Spinal cord (tissue), 10 donors: ENCODE data around the gene AP4B1. TPM values are rescaled to one million over a fixed set of nuclear protein-coding genes. Genes with fewer than 3 reads are reported as not detected.
"Not testable (repeated sequence)": the region's sequence is repeated elsewhere in the genome, so short reads cannot be mapped to it uniquely, and the experiment has no call there.

Experiments used
- DNase-seq, 6 donors: peaks; one replicate each; pipeline versions ENCODE4 v3.0.0 to v3.0.0-alpha.2; 2013 to 2015; ENCODE audit warnings: low spot score in 6 of 6, low read depth in 4 of 6
- H3K27ac ChIP-seq: one replicate; pipeline ENCODE4 v1.5.1; 2013; ENCODE audit warnings: low read depth, low read length, control low read depth
- H3K27me3 ChIP-seq: one replicate; pipeline ENCODE4 v1.6.1; 2013; ENCODE audit warnings: low read length; ENCODE audit not compliant: control insufficient read depth, insufficient read depth
- H3K36me3 ChIP-seq: one replicate; pipeline ENCODE4 v1.6.1; 2013; ENCODE audit warnings: low read length; ENCODE audit not compliant: control insufficient read depth, insufficient read depth
- H3K4me1 ChIP-seq: one replicate; pipeline ENCODE4 v1.6.1; 2013; ENCODE audit warnings: low read length; ENCODE audit not compliant: control insufficient read depth, insufficient read depth
- H3K4me3 ChIP-seq: one replicate; pipeline ENCODE4 v1.5.1; 2013; ENCODE audit warnings: low read depth, low read length, control low read depth
- H3K9me3 ChIP-seq: one replicate; pipeline ENCODE4 v1.6.1; 2013; ENCODE audit warnings: low read length; ENCODE audit not compliant: control insufficient read depth, insufficient read depth
- WGBS: methylation state at CpG from one replicate; pipeline ENCODE4 v1.1.5; 2013; ENCODE audit warnings: missing lambda C conversion rate; ENCODE audit not compliant: insufficient coverage; 5-methylcytosine and 5-hydroxymethylcytosine counted together
- long read RNA-seq, 4 donors: transcript quantifications; one replicate each; lab custom pipeline, GENCODE V29; 2026
- polyA plus RNA-seq, 2 donors: library from polyadenylated mRNA; unstranded; fragments of 120-200 nt; gene quantifications; one replicate each; pipeline ENCODE4 v1.2.1, GENCODE V29; 2013; ENCODE audit not compliant: insufficient read length in 2 of 2
- total RNA-seq, 2 donors: library from RNA; depleted of rRNA in 1 of 2; stranded (reverse); fragments of 120-200 nt in 1 of 2; fragments of >200 nt in 1 of 2; gene quantifications; one replicate each; pipeline versions ENCODE4 v1.2.3 to v1.2.4, GENCODE V29; 2013 to 2014
- donor health status: healthy.

Gene AP4B1
- total RNA-seq (10 to 100 TPM; 26.0 to 30.3 TPM), polyA plus RNA-seq (10 to 100 TPM; 36.7 to 62.6 TPM)
- long read RNA-seq, donor 1, partial matches to known transcripts = 22 of 25 reads
- long read RNA-seq, donor 1, other reads (novel, unspliced or antisense) = 0 of 25 reads
- long read RNA-seq, donor 2, partial matches to known transcripts = 0 of 2 reads
- long read RNA-seq, donor 2, other reads (novel, unspliced or antisense) = 0 of 2 reads
- long read RNA-seq, donor 3, partial matches to known transcripts = 0 of 1 reads
- long read RNA-seq, donor 3, other reads (novel, unspliced or antisense) = 0 of 1 reads
- long read RNA-seq, donor 4, partial matches to known transcripts = 28 of 32 reads
- long read RNA-seq, donor 4, other reads (novel, unspliced or antisense) = 0 of 32 reads

DNA sequence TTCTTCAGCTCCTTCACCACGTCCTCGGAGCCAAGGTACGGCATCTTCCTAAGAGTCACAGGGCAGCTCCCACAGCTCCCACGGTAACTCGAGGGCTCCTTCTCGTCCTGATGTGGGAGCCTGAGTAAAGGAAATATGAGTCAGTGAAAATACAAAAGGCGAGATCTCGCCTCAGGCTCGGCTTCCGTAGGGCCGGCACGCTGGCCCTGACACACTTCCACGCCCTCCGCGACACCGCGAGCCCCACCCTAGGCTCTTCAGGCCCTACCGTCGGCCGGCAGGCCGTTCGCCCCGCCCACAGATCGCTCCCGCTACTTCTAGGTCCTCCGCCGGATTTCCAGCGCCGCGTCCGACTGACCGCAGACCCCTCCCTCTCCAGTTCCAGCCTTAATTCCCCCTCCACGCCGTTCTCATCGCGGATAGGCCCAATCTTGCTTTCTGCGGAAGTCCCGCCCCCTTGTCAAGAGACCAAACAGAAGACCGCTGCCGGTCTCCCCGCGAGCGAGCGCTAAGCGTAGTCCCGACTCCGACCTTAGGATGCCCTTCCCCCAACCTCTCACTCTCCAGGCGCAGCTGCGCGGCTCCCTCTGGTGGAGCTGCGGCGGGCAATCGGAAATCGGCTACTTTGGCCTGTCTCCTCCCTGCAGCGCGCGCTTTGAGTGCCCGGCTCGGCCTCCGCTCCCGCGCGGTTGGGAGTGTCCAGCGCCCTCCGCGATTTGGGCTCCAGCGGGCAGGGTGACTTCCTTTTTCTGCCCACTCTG is at the start of gene AP4B1, which contains the start of gene DCLRE1B:
Gene AP4B1 (minus strand): TSS at position 126 of the 761 bp plus-strand sequence. CDS start 82 bp downstream, at position 44.
Gene DCLRE1B (plus strand): TSS at position 653 of the 761 bp plus-strand sequence. CDS start 261 bp downstream, outside the sequence.
- peak within 1 kb of the TSS; percentile 86 for H3K4me3 ChIP-seq
- no peaks in the 10 kb centered on the region for H3K27me3 ChIP-seq
- peaks cover 14% of the 10 kb centered on the region for H3K4me1 ChIP-seq
- peak within 1 kb of the TSS; percentile 97 for H3K27ac ChIP-seq
- H3K36me3 ChIP-seq = peaks cover 15% of the 10 kb centered on the region
- H3K9me3 ChIP-seq = no peaks in the 10 kb centered on the region
- peak; percentile 94 to 100 (median 98) for DNase-seq
- under 1% methylated on average over 63 of the region's 67 CpGs for WGBS

DNA sequence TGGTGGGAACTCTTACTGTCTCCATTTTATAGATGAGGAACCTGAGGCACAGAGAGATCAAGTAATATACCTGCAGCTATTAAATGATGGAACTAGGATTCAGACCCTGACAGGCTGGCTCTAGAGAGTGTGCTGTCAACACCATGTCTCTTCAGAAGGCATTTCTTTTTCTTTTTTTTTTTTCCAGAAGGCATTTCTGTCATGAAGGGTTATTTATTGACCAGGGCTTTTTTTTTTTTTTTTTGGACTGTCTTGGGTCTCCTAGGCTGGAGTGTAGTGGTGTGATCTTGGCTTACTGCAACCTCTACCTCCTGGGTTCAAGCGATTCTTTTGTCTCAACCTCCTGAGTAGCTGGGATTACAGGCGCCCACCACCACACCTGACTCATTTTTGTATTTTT is 47.1 kb upstream of the AP4B1 start:
- no peak for DNase-seq
- Histone ChIP-seq H3K9me3 (no peaks in the 10 kb centered on the region), H3K36me3 (peaks cover 8% of the 10 kb centered on the region), H3K4me1 (peaks cover 4% of the 10 kb centered on the region), H3K27ac (no peak overlapping the region), H3K4me3 (no peak overlapping the region), H3K27me3 (no peaks in the 10 kb centered on the region)
- no CpG with 5 or more reads among the region's 2 CpGs for WGBS

DNA sequence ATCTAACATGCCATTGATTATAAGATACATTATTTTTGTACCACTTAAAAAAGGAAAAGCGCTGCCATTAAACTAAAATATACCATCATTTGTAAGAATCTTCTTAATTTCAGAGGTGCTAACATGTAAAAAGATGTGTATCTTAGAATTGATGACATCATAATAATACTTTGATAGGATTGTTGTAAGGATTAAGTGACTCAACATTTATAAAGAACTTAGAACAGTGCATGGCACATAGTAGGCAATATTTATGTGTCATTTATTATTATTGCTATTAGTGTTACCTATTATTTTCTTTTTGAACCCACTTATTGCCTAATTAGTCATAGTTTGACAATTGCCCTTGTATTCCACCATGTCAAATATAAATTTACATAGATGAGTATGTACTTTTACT is 46.3 kb upstream of the AP4B1 start:
- no CpG with 5 or more reads among the region's 1 CpG for WGBS
- Histone ChIP-seq H3K27ac (no peak overlapping the region), H3K4me3 (no peak overlapping the region), H3K27me3 (no peaks in the 10 kb centered on the region), H3K36me3 (peaks cover 8% of the 10 kb centered on the region), H3K9me3 (no peaks in the 10 kb centered on the region), H3K4me1 (peaks cover 4% of the 10 kb centered on the region)
- no peak for DNase-seq

DNA sequence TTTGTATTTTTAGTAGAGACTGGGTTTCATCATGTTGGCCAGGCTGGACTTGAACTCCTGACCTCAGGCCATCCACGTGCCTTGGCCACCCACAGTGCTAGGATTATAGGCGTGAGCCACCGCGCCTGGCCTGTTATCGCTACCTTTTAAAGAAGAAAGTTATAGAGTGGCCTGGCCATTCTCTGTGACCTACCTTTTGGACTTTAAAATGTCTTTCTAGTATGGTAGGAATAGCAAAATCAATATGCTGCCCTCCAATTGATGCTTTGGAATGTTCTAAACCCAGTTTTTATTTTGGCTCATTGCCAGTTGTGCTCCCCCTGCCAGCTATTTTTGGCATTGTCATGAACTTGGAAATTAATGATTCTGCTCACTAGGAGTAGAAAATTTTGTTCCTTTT is 44.4 kb upstream of the AP4B1 start:
- DNase-seq = peak in 2 of 6 donors; percentile 39 to 43
- H3K27me3 ChIP-seq = no peaks in the 10 kb centered on the region
- H3K27ac ChIP-seq = no peak overlapping the region
- peaks cover 4% of the 10 kb centered on the region for H3K4me1 ChIP-seq
- WGBS = no CpG with 5 or more reads among the region's 5 CpGs
- H3K36me3 ChIP-seq = peaks cover 8% of the 10 kb centered on the region
- H3K4me3 ChIP-seq = no peak overlapping the region
- H3K9me3 ChIP-seq = no peaks in the 10 kb centered on the region

DNA sequence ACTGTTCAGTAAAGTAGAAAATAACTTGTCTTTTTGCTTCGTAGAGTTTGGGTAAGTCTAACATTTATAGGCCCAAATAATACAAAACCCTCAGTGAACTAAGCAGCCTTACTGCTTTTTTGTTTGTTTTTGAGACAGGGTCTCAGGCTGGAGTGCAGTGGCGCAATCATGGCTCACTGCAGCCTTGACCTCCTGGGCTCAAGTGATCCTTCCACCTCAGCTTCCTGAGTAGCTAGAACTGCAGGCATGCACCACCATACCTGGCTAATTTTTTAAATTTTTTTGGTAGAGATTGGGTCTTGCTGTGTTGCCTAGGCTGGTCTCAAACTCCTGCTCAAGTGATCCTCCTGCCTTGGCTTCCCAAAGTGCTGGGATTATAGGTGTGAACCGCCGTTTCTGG is 43.6 kb upstream of the AP4B1 start:
- not testable (repeated sequence) for H3K27me3 ChIP-seq, H3K4me3 ChIP-seq, H3K4me1 ChIP-seq, DNase-seq, H3K27ac ChIP-seq, H3K9me3 ChIP-seq, H3K36me3 ChIP-seq
- WGBS = 100% methylated on average over 1 of the region's 4 CpGs

DNA sequence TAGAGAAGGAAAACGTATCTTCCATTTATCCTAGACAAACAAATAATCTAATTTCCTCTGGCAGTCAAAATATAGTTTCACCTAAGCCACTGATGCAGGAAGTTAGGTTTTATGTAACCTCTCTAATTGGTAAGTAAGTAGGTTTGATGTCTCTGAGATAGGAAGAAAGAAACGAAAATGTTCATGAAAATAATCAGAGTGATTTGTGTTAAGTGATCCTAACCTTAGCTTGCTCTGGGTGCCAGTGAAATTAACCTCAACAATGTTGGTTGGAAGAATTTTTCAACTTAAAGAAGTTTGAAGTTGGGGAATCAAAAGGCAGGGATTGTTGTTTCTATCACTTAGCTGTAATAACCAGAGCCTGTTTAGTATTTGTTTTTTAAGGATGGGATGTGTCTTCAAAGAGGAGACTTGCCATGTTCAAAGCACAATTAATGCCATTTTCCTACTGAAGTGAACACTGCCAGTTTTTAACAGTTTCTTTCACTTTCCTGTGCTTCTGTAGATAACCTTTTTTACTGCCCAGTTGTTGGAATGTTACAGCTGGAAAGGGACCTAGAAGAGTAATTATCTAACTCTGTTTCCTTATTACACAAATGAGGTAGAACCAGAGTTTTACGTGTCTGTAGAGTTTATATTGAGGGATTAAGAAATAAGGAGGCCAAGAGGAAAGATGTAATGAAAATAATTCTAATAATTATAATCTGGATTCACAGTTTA is 42.9 kb upstream of the AP4B1 start:
- no peak overlapping the region for H3K27ac ChIP-seq
- no peak for DNase-seq
- no peak overlapping the region for H3K4me3 ChIP-seq
- peaks cover 3% of the 10 kb centered on the region for H3K36me3 ChIP-seq
- H3K4me1 ChIP-seq = peaks cover 4% of the 10 kb centered on the region
- H3K9me3 ChIP-seq = no peaks in the 10 kb centered on the region
- H3K27me3 ChIP-seq = no peaks in the 10 kb centered on the region
- 60% methylated on average over 1 of the region's 3 CpGs for WGBS

DNA sequence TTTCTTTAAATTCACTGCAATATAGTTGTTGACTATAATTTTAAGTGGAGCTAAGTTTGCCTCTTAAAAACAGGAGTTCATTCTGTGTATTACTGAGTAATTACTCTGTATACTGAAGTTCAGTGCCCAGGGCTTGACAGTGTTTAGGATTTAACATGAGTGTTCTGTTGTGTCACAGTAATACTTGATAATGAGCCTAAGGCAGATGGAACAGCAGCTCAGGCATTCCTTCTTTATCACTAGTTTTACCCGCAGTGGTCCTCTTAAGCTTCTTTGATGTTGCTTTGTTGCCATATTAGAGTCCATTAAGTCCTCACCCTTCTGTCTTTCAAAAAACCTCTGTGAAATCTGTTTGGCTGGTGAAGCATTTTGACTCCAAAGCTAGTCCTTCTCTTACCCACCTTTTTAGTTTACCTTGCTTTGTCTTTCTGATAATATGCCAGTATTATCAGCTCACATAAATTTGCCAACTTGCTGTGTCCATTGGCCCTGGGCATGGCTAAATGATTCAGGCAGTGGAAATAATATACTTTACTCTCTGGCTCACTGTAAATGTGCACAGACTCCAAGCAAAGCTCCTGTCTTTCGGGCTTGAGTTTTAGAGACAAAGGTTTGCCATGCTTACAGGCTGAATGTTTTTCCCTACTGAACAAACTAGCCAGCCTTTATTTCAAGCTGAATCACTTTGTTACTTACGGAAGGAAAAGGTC is 42.2 kb upstream of the AP4B1 start:
- Histone ChIP-seq H3K36me3 (peaks cover 6% of the 10 kb centered on the region), H3K27ac (no peak overlapping the region)
- no CpG with 5 or more reads among the region's 3 CpGs for WGBS

DNA sequence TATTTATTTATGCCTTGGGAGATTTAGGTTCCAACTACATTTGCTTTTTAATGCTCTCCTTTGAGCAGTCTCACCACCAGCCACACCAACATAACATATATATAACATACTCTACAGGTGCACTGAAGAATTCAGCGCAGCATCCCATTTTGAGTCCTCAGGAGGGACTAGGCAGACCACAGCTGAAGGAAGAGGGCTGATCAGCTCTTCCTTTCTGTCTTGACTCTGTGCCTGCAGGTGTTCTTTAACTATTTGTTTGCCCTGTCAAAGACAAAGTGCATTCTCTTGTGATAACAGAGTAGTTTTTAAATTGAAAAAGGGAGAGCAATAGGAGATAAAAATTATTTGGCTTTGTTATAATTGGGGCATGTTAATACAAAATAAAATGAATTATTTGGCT is 41.5 kb upstream of the AP4B1 start:
- no peaks in the 10 kb centered on the region for H3K9me3 ChIP-seq
- peaks cover 4% of the 10 kb centered on the region for H3K4me1 ChIP-seq
- peaks cover 9% of the 10 kb centered on the region for H3K36me3 ChIP-seq
- DNase-seq = no peak
- no peaks in the 10 kb centered on the region for H3K27me3 ChIP-seq
- no peak overlapping the region for H3K27ac ChIP-seq
- 80% methylated on average over 1 of the region's 1 CpG for WGBS
- no peak overlapping the region for H3K4me3 ChIP-seq

More for the DNA sequence above, 42.2 kb upstream of the AP4B1 start:
- DNase-seq = peak in 1 of 6 donors; percentile 29
- no peak overlapping the region for H3K4me3 ChIP-seq
- H3K27me3 ChIP-seq = no peaks in the 10 kb centered on the region
- peaks cover 4% of the 10 kb centered on the region for H3K4me1 ChIP-seq
- no peaks in the 10 kb centered on the region for H3K9me3 ChIP-seq

DNA sequence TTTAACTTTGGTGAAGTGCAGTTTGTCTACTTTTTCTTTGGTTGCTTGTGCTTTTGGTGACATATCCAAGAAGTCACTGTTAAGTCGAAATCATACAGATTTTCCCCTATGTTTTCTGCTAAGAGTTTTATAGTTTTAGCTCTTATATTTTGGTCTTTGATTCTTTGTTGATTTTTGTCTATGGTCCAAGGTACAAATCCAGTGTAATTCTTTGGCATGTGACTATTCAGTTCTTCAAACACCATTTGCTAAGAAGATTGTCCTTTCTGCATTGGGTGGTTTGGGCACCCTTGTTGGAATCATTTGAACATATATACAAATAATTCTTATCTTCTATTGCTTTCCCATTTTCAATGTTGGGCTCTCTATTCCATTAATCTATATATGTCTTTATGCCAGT is 40.7 kb upstream of the AP4B1 start:
- WGBS = no CpG with 5 or more reads among the region's 1 CpG
- DNase-seq = no peak
- Histone ChIP-seq H3K9me3 (no peaks in the 10 kb centered on the region), H3K36me3 (peaks cover 14% of the 10 kb centered on the region), H3K4me1 (peaks cover 4% of the 10 kb centered on the region), H3K4me3 (no peak overlapping the region), H3K27ac (no peak overlapping the region), H3K27me3 (no peaks in the 10 kb centered on the region)
